ENCODE results near the gene FAM170B. TPM values are rescaled to one million over a fixed set of nuclear protein-coding genes. Genes with fewer than 3 reads are reported as not detected.

FAM170B gene
- total RNA-seq, 1 donor from 2014 or later: not detected

DNA sequence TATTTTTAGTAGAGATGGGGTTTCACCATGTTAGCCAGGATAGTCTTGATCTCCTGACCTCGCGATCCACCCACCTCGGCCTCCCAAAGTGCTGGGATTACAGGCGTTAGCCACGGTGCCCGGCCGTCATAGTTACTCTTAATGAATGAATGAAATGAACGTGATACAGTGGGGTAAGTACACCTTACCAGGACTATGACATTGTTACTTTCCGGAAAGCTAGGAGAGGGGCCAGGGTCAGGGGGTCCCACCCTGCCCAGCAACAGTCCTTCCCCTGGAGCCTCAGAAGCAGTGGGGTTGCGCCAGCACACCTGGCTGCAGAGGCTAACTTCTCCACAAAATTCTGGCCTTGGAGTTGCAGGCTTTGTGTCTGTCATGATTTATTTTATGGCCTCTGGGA is 39.9 kb downstream of the FAM170B start:
- Histone ChIP-seq H3K36me3 (ENCODE audit: control insufficient read depth in 3 of 3, insufficient read depth in 3 of 3, low read length in 3 of 3) (no peaks in the 10 kb centered on the region), H3K27me3 (ENCODE audit: control insufficient read depth in 3 of 3, insufficient read depth in 3 of 3, low read length in 3 of 3) (no peaks in the 10 kb centered on the region), H3K27ac (ENCODE audit: low read depth, low read length) (no peak overlapping the region), H3K4me1 (ENCODE audit: control insufficient read depth in 3 of 3, insufficient read depth in 3 of 3, low read length in 3 of 3) (peaks cover 12 to 30% (median 25%) of the 10 kb centered on the region in 3 donors), H3K9me3 (ENCODE audit: control insufficient read depth in 3 of 3, low read length in 3 of 3) (no peaks in the 10 kb centered on the region), H3K4me3 (ENCODE audit: low read length in 3 of 3) (no peak overlapping the region), H3K9ac (ENCODE audit: low read depth in 1 of 3, low read length in 3 of 3) (no peak overlapping the region)

DNA sequence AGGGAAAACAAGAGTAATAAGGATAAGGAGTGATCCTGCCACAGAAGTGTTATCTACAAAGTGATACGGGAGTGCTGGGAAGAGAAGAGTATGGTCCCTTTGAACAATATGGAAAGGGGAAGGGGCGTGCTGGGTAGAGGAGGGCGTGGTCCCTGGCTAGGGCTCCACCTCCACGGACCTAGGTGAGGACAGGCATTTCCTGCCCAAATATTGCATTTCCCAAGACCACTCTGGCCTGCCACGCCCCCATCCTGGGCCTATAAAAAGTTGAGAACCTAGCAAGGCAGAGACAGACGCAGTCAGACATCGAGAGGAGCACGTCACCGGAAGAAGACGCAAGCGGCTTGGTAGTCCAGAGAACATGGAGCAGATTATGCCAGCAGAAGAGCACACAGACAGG is 41.3 kb downstream of the FAM170B start:
- Histone ChIP-seq H3K36me3 (ENCODE audit: control insufficient read depth in 3 of 3, insufficient read depth in 3 of 3, low read length in 3 of 3) (no peaks in the 10 kb centered on the region), H3K27me3 (ENCODE audit: control insufficient read depth in 3 of 3, insufficient read depth in 3 of 3, low read length in 3 of 3) (no peaks in the 10 kb centered on the region), H3K4me3 (ENCODE audit: low read length in 3 of 3) (no peak overlapping the region), H3K9me3 (ENCODE audit: control insufficient read depth in 3 of 3, low read length in 3 of 3) (no peaks in the 10 kb centered on the region), H3K9ac (ENCODE audit: low read depth in 1 of 3, low read length in 3 of 3) (no peak overlapping the region), H3K4me1 (ENCODE audit: control insufficient read depth in 3 of 3, insufficient read depth in 3 of 3, low read length in 3 of 3) (peaks cover 12 to 33% (median 25%) of the 10 kb centered on the region in 3 donors), H3K27ac (ENCODE audit: low read depth, low read length) (no peak overlapping the region)

DNA sequence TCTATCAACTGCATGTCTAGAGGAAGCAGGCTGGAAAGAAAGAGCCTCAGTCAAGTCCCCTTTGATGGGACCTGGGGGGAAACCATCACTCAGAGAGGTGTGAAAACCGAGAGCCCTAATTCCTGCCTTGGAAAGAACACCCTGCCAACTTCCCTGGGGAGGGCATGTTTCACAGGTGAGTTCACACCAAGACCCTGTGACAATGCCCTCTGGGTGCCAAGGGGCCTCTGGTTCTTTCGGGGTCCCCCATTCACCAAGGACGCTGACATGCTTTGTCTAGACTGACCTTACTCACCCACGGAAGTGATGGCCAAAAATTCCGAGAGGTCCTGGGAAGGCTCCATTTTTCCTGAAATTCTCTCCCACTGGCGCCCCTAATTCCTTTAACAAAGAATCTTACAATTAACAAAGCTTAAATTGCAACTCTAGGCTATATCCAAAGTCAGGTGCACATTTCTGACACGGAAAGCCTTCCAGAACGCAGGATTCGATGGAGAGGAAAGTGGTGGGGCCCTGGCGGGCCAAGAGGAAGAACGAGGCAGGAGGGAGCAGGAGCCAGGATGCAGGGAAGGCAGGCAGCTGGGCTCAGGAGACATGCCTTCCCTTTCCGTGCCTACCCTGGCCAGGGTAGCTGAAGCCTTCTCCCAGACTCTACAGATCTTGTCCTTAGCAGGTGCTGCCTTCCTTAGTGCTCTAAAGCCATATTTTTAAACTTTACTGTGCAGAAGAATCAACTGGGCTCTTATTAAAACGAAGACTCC is 42.2 kb downstream of the FAM170B start:
- Histone ChIP-seq H3K4me3 (ENCODE audit: low read length in 3 of 3) (no peak overlapping the region), H3K4me1 (ENCODE audit: control insufficient read depth in 3 of 3, insufficient read depth in 3 of 3, low read length in 3 of 3) (peaks cover 12 to 30% (median 23%) of the 10 kb centered on the region in 3 donors), H3K9ac (ENCODE audit: low read depth in 1 of 3, low read length in 3 of 3) (no peak overlapping the region), H3K27me3 (ENCODE audit: control insufficient read depth in 3 of 3, insufficient read depth in 3 of 3, low read length in 3 of 3) (no peaks in the 10 kb centered on the region), H3K9me3 (ENCODE audit: control insufficient read depth in 3 of 3, low read length in 3 of 3) (no peaks in the 10 kb centered on the region), H3K27ac (ENCODE audit: low read depth, low read length) (no peak overlapping the region), H3K36me3 (ENCODE audit: control insufficient read depth in 3 of 3, insufficient read depth in 3 of 3, low read length in 3 of 3) (no peaks in the 10 kb centered on the region)

DNA sequence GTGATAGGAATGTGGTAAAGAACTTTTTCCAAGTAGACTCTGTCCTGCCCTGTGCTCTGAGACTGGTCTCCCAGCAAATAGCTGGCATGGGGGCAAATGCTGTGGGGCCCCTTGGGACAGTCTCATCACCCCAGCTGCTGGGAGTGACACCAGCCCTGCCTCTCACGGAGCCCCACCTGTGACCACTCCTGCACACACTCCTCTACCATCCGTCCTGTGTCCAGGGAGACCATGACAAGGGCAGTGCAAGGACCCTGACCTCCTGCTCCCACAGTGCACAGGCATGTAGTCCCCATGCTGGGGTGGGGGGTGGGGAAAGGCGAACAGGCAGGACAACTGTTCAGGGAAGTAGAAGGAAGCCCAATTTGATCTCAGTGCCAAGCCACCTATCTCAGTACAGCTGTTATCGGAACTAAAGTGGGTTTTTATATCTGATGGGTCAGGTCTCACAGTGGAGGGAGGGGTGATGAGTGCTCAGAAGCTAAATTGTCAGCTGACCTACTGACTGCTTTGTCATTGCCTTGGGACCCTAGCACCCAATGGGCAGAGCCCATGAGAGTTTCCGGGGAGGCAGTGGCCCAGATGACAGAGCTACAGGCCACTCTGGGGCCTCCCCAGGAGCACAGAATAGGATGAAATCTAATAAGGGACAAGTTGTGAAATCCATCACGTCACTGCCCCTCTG is 43.0 kb downstream of the FAM170B start:
- H3K4me1 ChIP-seq (ENCODE audit: control insufficient read depth in 3 of 3, insufficient read depth in 3 of 3, low read length in 3 of 3): peaks cover 12 to 30% (median 23%) of the 10 kb centered on the region in 3 donors
- peaks cover 0 to 3% (median 0%) of the 10 kb centered on the region in 3 donors for H3K9me3 ChIP-seq (ENCODE audit: control insufficient read depth in 3 of 3, low read length in 3 of 3)
- H3K9ac ChIP-seq (ENCODE audit: low read depth in 1 of 3, low read length in 3 of 3): no peak overlapping the region
- H3K27me3 ChIP-seq (ENCODE audit: control insufficient read depth in 3 of 3, insufficient read depth in 3 of 3, low read length in 3 of 3): no peaks in the 10 kb centered on the region
- H3K4me3 ChIP-seq (ENCODE audit: low read length in 3 of 3): no peak overlapping the region
- no peak overlapping the region for H3K27ac ChIP-seq (ENCODE audit: low read depth, low read length)
- no peaks in the 10 kb centered on the region for H3K36me3 ChIP-seq (ENCODE audit: control insufficient read depth in 3 of 3, insufficient read depth in 3 of 3, low read length in 3 of 3)

DNA sequence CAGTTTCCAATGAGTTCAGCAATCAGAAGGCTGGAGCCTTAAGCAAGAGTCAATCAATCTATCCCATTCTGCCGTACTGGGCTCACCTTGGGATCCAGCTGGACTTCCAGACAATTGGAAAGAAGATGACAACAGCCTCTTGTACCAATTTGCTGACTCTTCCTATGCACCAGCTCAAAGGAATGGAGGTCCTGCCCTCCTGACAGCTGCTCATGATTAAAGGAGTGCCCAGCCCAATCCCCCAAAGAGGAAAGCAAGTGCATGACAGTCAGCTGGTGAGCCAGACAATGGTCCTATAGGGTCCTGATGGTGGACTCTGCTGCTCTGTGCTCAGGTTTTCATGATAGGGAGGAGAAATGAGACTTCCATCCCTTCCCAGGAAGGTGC is 43.6 kb downstream of the FAM170B start:
- no peak overlapping the region for H3K9ac ChIP-seq (ENCODE audit: low read depth in 1 of 3, low read length in 3 of 3)
- H3K9me3 ChIP-seq (ENCODE audit: control insufficient read depth in 3 of 3, low read length in 3 of 3): peaks cover 0 to 3% (median 0%) of the 10 kb centered on the region in 3 donors
- H3K36me3 ChIP-seq (ENCODE audit: control insufficient read depth in 3 of 3, insufficient read depth in 3 of 3, low read length in 3 of 3): no peaks in the 10 kb centered on the region
- peaks cover 11 to 28% (median 19%) of the 10 kb centered on the region in 3 donors for H3K4me1 ChIP-seq (ENCODE audit: control insufficient read depth in 3 of 3, insufficient read depth in 3 of 3, low read length in 3 of 3)
- H3K4me3 ChIP-seq (ENCODE audit: low read length in 3 of 3): no peak overlapping the region
- no peaks in the 10 kb centered on the region for H3K27me3 ChIP-seq (ENCODE audit: control insufficient read depth in 3 of 3, insufficient read depth in 3 of 3, low read length in 3 of 3)
- H3K27ac ChIP-seq (ENCODE audit: low read depth, low read length): peak overlapping the region; percentile 19

DNA sequence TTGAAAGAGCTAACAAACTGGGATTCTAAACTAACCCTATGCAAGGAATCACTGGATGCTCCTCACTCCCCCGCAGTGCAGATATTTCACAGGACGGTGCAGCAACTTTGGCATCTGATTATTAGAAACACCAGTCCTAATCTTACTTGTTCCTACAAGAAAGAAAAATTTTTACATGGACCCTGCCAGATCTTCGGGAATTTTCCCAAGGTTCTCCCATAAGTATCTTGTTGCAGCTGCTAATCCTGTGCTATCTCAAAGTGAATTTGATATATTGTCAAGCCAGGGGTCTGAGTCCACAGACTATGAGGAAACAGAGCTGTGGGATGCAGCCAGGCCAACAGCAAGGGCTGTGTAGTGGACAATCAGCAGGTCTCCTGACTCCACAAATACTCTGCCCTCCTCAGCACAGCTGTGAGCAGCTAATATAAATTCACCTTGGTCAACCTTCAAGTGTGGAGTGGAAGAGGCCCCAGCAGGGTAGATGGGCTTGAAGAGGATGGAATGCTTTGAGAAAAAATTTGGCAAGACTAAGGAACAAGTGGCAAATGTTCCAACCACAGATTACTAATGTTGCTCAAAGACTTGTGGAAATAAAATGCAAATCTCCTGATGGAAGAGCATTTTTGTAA is 44.1 kb downstream of the FAM170B start:
- peak overlapping the region; percentile 19 for H3K27ac ChIP-seq (ENCODE audit: low read depth, low read length)

DNA sequence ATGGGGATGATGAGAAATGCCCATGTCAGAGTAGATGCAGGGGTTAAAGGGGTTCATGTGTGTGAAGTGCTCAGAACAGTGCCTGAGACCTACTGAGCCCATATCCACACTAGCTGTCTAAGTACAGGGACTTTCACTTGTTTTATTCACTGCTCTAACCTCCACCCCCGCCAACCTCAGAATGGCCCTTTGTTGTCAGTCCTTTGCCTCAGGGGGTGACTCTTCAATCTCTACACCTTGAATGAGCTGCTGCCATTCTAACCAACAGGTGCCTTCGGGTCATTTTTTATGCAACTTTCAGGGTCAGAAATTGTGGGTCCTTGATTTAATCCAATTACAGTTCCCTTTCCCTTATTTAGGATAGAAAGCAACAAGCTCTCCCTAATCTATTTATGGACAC is 44.7 kb downstream of the FAM170B start:
- H3K4me3 ChIP-seq (ENCODE audit: low read length in 3 of 3): no peak overlapping the region
- H3K27me3 ChIP-seq (ENCODE audit: control insufficient read depth in 3 of 3, insufficient read depth in 3 of 3, low read length in 3 of 3): no peaks in the 10 kb centered on the region
- H3K36me3 ChIP-seq (ENCODE audit: control insufficient read depth in 3 of 3, insufficient read depth in 3 of 3, low read length in 3 of 3): peaks cover 0 to 5% (median 0%) of the 10 kb centered on the region in 3 donors
- peaks cover 10 to 25% (median 20%) of the 10 kb centered on the region in 3 donors for H3K4me1 ChIP-seq (ENCODE audit: control insufficient read depth in 3 of 3, insufficient read depth in 3 of 3, low read length in 3 of 3)
- no peak overlapping the region for H3K9ac ChIP-seq (ENCODE audit: low read depth in 1 of 3, low read length in 3 of 3)
- H3K9me3 ChIP-seq (ENCODE audit: control insufficient read depth in 3 of 3, low read length in 3 of 3): peaks cover 0 to 3% (median 0%) of the 10 kb centered on the region in 3 donors
- no peak overlapping the region for H3K27ac ChIP-seq (ENCODE audit: low read depth, low read length)

More for the DNA sequence above, 44.1 kb downstream of the FAM170B start:
- H3K4me3 ChIP-seq (ENCODE audit: low read length in 3 of 3): no peak overlapping the region
- H3K9ac ChIP-seq (ENCODE audit: low read depth in 1 of 3, low read length in 3 of 3): no peak overlapping the region
- peaks cover 0 to 5% (median 0%) of the 10 kb centered on the region in 3 donors for H3K36me3 ChIP-seq (ENCODE audit: control insufficient read depth in 3 of 3, insufficient read depth in 3 of 3, low read length in 3 of 3)
- no peaks in the 10 kb centered on the region for H3K27me3 ChIP-seq (ENCODE audit: control insufficient read depth in 3 of 3, insufficient read depth in 3 of 3, low read length in 3 of 3)
- peaks cover 10 to 25% (median 20%) of the 10 kb centered on the region in 3 donors for H3K4me1 ChIP-seq (ENCODE audit: control insufficient read depth in 3 of 3, insufficient read depth in 3 of 3, low read length in 3 of 3)
- H3K9me3 ChIP-seq (ENCODE audit: control insufficient read depth in 3 of 3, low read length in 3 of 3): peaks cover 0 to 3% (median 0%) of the 10 kb centered on the region in 3 donors

DNA sequence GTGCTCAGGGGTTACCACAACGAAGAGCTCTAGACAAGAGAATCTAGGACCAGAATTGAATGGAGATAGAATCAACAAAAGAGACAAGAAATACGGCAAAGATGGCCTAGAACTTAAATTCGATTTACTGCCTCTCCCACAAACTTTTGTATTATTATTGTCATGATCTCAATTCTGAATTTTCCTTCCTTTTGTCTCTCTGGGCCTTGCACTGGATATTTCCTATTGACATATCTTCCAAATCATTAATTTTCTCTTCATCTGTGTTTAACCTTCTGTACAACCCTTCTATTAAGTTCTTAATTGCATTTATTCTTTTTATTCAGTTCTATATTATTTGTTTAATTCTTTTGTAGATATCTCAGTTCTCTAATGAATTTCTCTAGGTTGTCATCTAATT is 46.9 kb downstream of the FAM170B start:
- H3K9ac ChIP-seq (ENCODE audit: low read depth in 1 of 3, low read length in 3 of 3): no peak overlapping the region
- H3K4me3 ChIP-seq (ENCODE audit: low read length in 3 of 3): no peak overlapping the region
- no peak overlapping the region for H3K27ac ChIP-seq (ENCODE audit: low read depth, low read length)
- no peaks in the 10 kb centered on the region for H3K27me3 ChIP-seq (ENCODE audit: control insufficient read depth in 3 of 3, insufficient read depth in 3 of 3, low read length in 3 of 3)
- H3K36me3 ChIP-seq (ENCODE audit: control insufficient read depth in 3 of 3, insufficient read depth in 3 of 3, low read length in 3 of 3): peaks cover 0 to 5% (median 0%) of the 10 kb centered on the region in 3 donors
- peaks cover 17 to 44% (median 24%) of the 10 kb centered on the region in 3 donors for H3K4me1 ChIP-seq (ENCODE audit: control insufficient read depth in 3 of 3, insufficient read depth in 3 of 3, low read length in 3 of 3)
- peaks cover 0 to 3% (median 0%) of the 10 kb centered on the region in 3 donors for H3K9me3 ChIP-seq (ENCODE audit: control insufficient read depth in 3 of 3, low read length in 3 of 3)

DNA sequence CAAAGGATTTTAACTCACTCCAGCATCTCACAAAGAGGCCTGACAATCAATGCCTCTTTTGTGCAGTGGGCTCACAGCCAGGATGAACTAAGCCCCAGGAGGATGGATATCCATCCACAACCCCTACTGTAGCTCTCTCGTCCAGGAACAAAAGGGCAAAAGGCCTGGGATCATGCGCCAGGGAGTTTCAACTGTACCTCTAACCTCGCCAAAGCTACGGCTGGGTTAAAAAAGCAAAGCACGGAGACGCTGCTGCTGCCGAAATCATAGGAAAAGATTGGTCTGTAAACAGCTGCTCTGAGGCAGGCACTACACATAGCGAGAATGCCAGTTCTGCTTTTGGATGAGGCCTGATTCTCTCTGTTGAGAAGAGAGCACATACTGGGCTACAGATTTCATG is 50.6 kb downstream of the FAM170B start:
- peak overlapping the region in 1 of 3 donors; percentile 31 for H3K4me3 ChIP-seq (ENCODE audit: low read length in 3 of 3)
- no peaks in the 10 kb centered on the region for H3K27me3 ChIP-seq (ENCODE audit: control insufficient read depth in 3 of 3, insufficient read depth in 3 of 3, low read length in 3 of 3)
- H3K27ac ChIP-seq (ENCODE audit: low read depth, low read length): peak overlapping the region; percentile 34
- peaks cover 0 to 5% (median 0%) of the 10 kb centered on the region in 3 donors for H3K36me3 ChIP-seq (ENCODE audit: control insufficient read depth in 3 of 3, insufficient read depth in 3 of 3, low read length in 3 of 3)
- H3K9me3 ChIP-seq (ENCODE audit: control insufficient read depth in 3 of 3, low read length in 3 of 3): peaks cover 0 to 3% (median 0%) of the 10 kb centered on the region in 3 donors
- H3K4me1 ChIP-seq (ENCODE audit: control insufficient read depth in 3 of 3, insufficient read depth in 3 of 3, low read length in 3 of 3): peaks cover 21 to 39% (median 22%) of the 10 kb centered on the region in 3 donors
- H3K9ac ChIP-seq (ENCODE audit: low read depth in 1 of 3, low read length in 3 of 3): peak overlapping the region in 1 of 3 donors; percentile 34
